Measurements from ENCODE around the gene CAMK2A.

DNA sequence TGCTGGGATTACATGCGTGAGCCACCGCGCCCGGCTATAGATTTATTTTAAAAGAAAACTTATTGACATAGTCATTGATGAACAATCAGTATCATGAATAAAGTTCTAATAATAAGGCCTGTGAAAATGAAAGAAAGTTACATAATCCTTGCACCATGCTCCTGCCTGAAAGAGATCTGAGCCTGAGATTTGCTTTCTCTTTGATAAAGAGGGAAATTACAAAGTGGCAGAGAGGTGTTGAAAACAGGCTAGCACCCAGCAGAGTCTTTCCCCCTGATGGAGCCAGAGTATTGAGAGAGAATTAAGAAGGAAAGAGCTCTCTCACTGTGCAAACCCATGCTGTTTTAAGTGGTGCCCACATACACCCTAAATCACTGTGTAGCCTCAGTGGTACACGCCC lies 62.5 kb downstream of the CAMK2A start:
- TF ChIP-seq CTCF (IDR thresholded peaks at IDR 0.05) (no peak), POLR2A (IDR thresholded peaks at IDR 0.05) (no peak)
